Testis (tissue), 3 donors: ENCODE data around the gene SH2D4B. TPM values are rescaled to one million over a fixed set of nuclear protein-coding genes. Genes with fewer than 3 reads are reported as not detected.
A peak's percentile ranks its signal among the peaks of the same experiment; 100 is the strongest.
"Not testable (repeated sequence)": the region's sequence is repeated elsewhere in the genome, so short reads cannot be mapped to it uniquely, and the experiment has no call there.

ENCODE experiments used
- DNase-seq: peaks from one replicate; pipeline ENCODE4 v3.0.0-alpha.2; 2019
- H3K27ac ChIP-seq, 2 donors: fragments of 200-600 bp; sonication (generic); one replicate each; pipeline ENCODE4 v1.5.1; 2019
- H3K27me3 ChIP-seq: fragments of 200-600 bp; sonication (generic); one replicate; pipeline ENCODE4 v1.5.1; 2019
- H3K36me3 ChIP-seq: fragments of 200-600 bp; sonication (generic); one replicate; pipeline ENCODE4 v1.5.1; 2017; ENCODE audit warnings: low read depth; ENCODE audit errors: missing control alignments
- H3K4me1 ChIP-seq: fragments of 200-600 bp; sonication (generic); one replicate; pipeline ENCODE4 v1.5.1; 2019
- H3K4me3 ChIP-seq, 2 donors: fragments of 200-600 bp; sonication (generic); one replicate each; pipeline ENCODE4 v1.5.1; 2017 to 2019
- H3K9me3 ChIP-seq: fragments of 200-600 bp; sonication (generic); one replicate; pipeline ENCODE4 v1.5.1; 2017
- CTCF ChIP-seq, 3 experiments: fragments of 450-650 bp in 2 of 3; fragments of 200-600 bp in 1 of 3; sonication (generic) in 1 of 3; IDR thresholded peaks; one replicate each; pipeline ENCODE4 v1.5.1; 2016 to 2019; ENCODE audit warnings: antibody characterized with exemption in 3 of 3, mild to moderate bottlenecking in 2 of 3, moderate library complexity in 1 of 3
- POLR2A ChIP-seq: fragments of 450-650 bp; IDR thresholded peaks from one replicate; pipeline ENCODE4 v1.6.1; 2017; ENCODE audit warnings: antibody characterized with exemption, mild to moderate bottlenecking, moderate library complexity
- WGBS, 2 donors: methylation state at CpG; one replicate each; pipeline ENCODE4 v1.1.5; 2018; 5-methylcytosine and 5-hydroxymethylcytosine counted together
- intact Hi-C: fragments of 100-400 bp; cut with DNase I; formaldehyde crosslinking; loops from one replicate; pipeline ENCODE4 v1.15.1; 2023; ENCODE audit warnings: low total_unique reads
- polyA plus RNA-seq: library from polyadenylated mRNA; stranded (reverse); fragments of 350-450 nt; fragmentation: Illumina TruSeq; extraction: RNeasy Lipid Tissue Mini Kit (QIAGEN cat#74804); gene quantifications from one replicate; pipeline ENCODE4 v1.2.3, GENCODE V29; 2014; ENCODE audit warnings: low read depth, low replicate concordance; ENCODE audit not compliant: insufficient read depth
- total RNA-seq, 2 donors: library from RNA; depleted of rRNA; stranded (reverse); fragments of >200 nt; gene quantifications; one replicate each; pipeline ENCODE4 v1.2.3, GENCODE V29; 2016

SH2D4B gene
- total and polyA plus RNA-seq, 3 donors from 2014 or later: 0.22 to 1.1 (median 0.55) TPM

DNA sequence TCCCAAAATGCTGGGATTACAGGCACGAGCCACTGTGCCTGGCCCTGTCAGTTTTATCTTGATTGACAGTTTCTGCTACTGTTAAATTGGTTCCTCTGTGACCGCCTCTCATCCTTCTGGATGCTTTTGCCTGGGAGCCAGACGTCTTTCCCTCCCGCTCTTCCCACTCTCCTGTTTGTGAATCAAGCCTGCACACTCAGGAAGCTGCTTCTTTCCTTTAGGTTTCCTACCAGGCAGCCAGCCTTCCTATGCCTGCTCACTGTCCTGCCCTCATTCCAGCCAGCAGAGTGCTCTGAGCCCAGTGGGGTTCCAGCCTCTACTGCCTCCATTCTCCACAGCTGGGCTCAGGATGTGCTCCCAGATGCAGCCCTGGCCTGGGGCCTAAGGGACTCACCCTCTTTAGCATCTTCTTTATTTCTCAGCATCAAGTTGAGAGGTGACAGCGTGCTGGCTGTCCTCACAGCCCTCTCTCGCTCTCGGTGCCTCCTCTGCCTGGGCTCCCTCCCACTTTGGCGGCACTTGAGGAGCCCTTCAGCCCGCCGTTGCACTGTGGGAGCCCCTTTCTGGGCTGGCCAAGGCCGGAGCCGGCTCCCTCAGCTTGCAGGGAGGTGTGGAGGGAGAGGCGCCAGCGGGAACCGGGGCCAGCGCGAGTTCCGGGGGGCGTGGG lies 5.1 kb downstream of the SH2D4B start:
- H3K9me3 ChIP-seq: no peaks in the 10 kb centered on the region
- TF ChIP-seq POLR2A (no peak), CTCF (IDR thresholded peaks at IDR 0.05) (no peak)
- no peak overlapping the region for H3K27ac ChIP-seq
- H3K4me3 ChIP-seq: peak overlapping the region in 1 of 2 donors; percentile 24
- intact Hi-C loops: no loop called here
- WGBS, 2 donors: 66 to 83% methylated on average over 6 to 14 of the region's 19 CpGs
- no peaks in the 10 kb centered on the region for H3K4me1 ChIP-seq
- H3K27me3 ChIP-seq: no peaks in the 10 kb centered on the region
- no peaks in the 10 kb centered on the region for H3K36me3 ChIP-seq
- no peak for DNase-seq

- H3K4me3 ChIP-seq: peak overlapping the region in 1 of 2 donors; percentile 24
- H3K36me3 ChIP-seq, H3K27ac ChIP-seq, H3K4me1 ChIP-seq, H3K27me3 ChIP-seq, intact Hi-C loops, H3K9me3 ChIP-seq, DNase-seq: not testable (repeated sequence)
- 68 to 93% methylated on average over 5 to 21 of the region's 25 CpGs for WGBS, 2 donors
These were observed 5.6 kb downstream of the SH2D4B start for GRCh38 chr10:80543319-80543672.

- no peaks in the 10 kb centered on the region for H3K36me3 ChIP-seq
- no peaks in the 10 kb centered on the region for H3K27me3 ChIP-seq
- WGBS, 2 donors: 81 to 82% methylated on average over 12 of the region's 12 CpGs
- no peaks in the 10 kb centered on the region for H3K4me1 ChIP-seq
- DNase-seq: no peak
- no peaks in the 10 kb centered on the region for H3K9me3 ChIP-seq
- intact Hi-C loops: no loop called here
- TF ChIP-seq CTCF (IDR thresholded peaks at IDR 0.05): no peak
- TF ChIP-seq POLR2A: no peak
- H3K27ac ChIP-seq: no peak overlapping the region
- H3K4me3 ChIP-seq: no peak overlapping the region
These were observed 6.7 kb downstream of the SH2D4B start for GRCh38 chr10:80544316-80544953.

DNA sequence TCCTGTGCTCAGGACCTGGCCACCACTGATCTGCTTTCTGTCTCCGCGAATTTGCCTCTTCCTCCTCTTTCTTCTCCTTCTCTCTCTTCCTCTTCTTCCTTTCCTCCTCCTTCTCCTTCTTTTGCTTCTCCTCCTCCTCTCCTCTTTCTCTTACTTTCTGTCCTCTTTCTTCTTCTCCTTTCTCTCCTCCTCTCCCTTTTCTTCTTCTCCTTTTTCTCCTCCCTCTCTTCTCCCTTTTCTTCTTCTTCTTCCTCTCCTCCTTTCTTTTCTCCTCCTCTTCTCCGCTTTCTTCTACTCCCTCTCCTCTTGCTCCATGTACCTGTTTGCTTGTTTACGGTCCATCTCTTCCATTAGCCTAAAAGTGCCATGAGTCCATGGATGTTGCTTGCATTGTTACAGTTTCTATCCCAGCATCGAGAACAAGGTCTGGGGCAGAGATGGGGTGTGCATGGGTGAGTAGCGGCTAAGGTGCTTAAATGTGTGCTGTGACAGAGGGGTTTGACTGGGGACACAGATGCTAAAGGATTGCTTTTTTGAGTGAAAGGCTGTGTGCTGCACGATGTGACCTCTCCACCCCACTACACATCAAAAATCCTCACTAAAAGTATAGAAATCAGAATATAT lies 7.7 kb downstream of the SH2D4B start:
- Histone ChIP-seq H3K4me1 (no peaks in the 10 kb centered on the region), H3K27ac (no peak overlapping the region), H3K36me3 (no peaks in the 10 kb centered on the region), H3K27me3 (no peaks in the 10 kb centered on the region), H3K4me3 (no peak overlapping the region), H3K9me3 (no peaks in the 10 kb centered on the region)
- DNase-seq: no peak
- TF ChIP-seq CTCF (IDR thresholded peaks at IDR 0.05): no peak
- TF ChIP-seq POLR2A: no peak
- intact Hi-C loops: no loop called here
- 93% methylated on average over 7 of the region's 7 CpGs for WGBS, 2 donors

GRCh38 chr10:80552151-80552646 lies 14.5 kb downstream of the SH2D4B start:
- no peaks in the 10 kb centered on the region for H3K27me3 ChIP-seq
- no peak overlapping the region for H3K4me3 ChIP-seq
- no peaks in the 10 kb centered on the region for H3K9me3 ChIP-seq
- H3K4me1 ChIP-seq: no peaks in the 10 kb centered on the region
- H3K36me3 ChIP-seq: no peaks in the 10 kb centered on the region
- intact Hi-C loops: no loop called here
- H3K27ac ChIP-seq: no peak overlapping the region
- TF ChIP-seq CTCF (IDR thresholded peaks at IDR 0.05): no peak
- no peak for TF ChIP-seq POLR2A
- no peak for DNase-seq
- 27 to 33% methylated on average over 4 to 5 of the region's 5 CpGs for WGBS, 2 donors
